A673 (cell line): ENCODE results near the gene GRAMD2B. TPM values are rescaled to one million over a fixed set of nuclear protein-coding genes. Genes with fewer than 3 reads are reported as not detected.

Experiments used
- BruUV-seq: library from RNA; stranded (reverse); fragments of 400-500 nt; replicated peaks from 2 replicates; lab custom pipeline; 2021; lab: Mats Ljungman, UMichigan
- CTCF ChIA-PET: fragments of 300-600 bp; sonication (Branson Sonifier 250); formaldehyde crosslinking; loops from one replicate; lab custom pipeline; 2022; ENCODE audit warnings: antibody characterized with exemption; lab: Charles Lee
- POLR2A ChIA-PET: fragments of 300-600 bp; sonication (Branson Sonifier 250); formaldehyde crosslinking; loops from one replicate; lab custom pipeline; 2022; ENCODE audit warnings: antibody characterized with exemption; ENCODE audit not compliant: low non-redundant PET; lab: Charles Lee
- DNase-seq: peaks from one replicate; pipeline ENCODE4 v3.0.0-alpha.2; 2015; ENCODE audit warnings: low spot score
- H3K27ac ChIP-seq: fragments of 200-600 bp; sonication (generic); 2 replicates; pipeline ENCODE4 v1.5.1; 2016; ENCODE audit warnings: mixed run types, low read depth, mild to moderate bottlenecking, mixed read lengths, antibody characterized with exemption, low read length; ENCODE audit not compliant: poor library complexity, severe bottlenecking
- H3K27me3 ChIP-seq: fragments of 200-600 bp; sonication (generic); replicated peaks from 2 replicates; pipeline ENCODE4 v1.6.1; 2017; ENCODE audit warnings: mixed run types, low read depth, mild to moderate bottlenecking, mixed read lengths, antibody characterized with exemption, low read length; ENCODE audit not compliant: insufficient read depth, poor library complexity
- H3K36me3 ChIP-seq: fragments of 200-600 bp; sonication (generic); 2 replicates; pipeline ENCODE4 v1.6.1; 2016; ENCODE audit warnings: mixed run types, mild to moderate bottlenecking, mixed read lengths, antibody characterized with exemption, low read length; ENCODE audit not compliant: insufficient read depth, poor library complexity, severe bottlenecking
- H3K4me1 ChIP-seq: fragments of 200-600 bp; sonication (generic); 2 replicates; pipeline ENCODE4 v1.6.1; 2017; ENCODE audit warnings: mixed run types, mild to moderate bottlenecking, mixed read lengths, antibody characterized with exemption, low read length; ENCODE audit not compliant: insufficient read depth, poor library complexity, severe bottlenecking
- H3K4me3 ChIP-seq: fragments of 200-600 bp; sonication (generic); 2 replicates; pipeline ENCODE4 v1.5.1; 2016; ENCODE audit warnings: low read depth, mixed run types, mild to moderate bottlenecking, mixed read lengths, low read length; ENCODE audit not compliant: poor library complexity, severe bottlenecking
- H3K9me3 ChIP-seq: fragments of 200-600 bp; sonication (generic); 2 replicates; pipeline ENCODE4 v1.6.1; 2016; ENCODE audit warnings: mixed run types, low read depth, mild to moderate bottlenecking, mixed read lengths, antibody characterized with exemption, low read length; ENCODE audit not compliant: poor library complexity, severe bottlenecking
- CTCF ChIP-seq: fragments of 300-800, 200-600 bp; sonication (generic); conservative IDR thresholded peaks from 2 replicates; pipeline ENCODE4 v1.5.1; 2017; ENCODE audit warnings: low read depth, mild to moderate bottlenecking, antibody characterized with exemption, low read length, moderate library complexity, mixed read lengths
- EZH2 ChIP-seq: fragments of 200-600 bp; sonication (generic); IDR thresholded peaks from 2 replicates; pipeline ENCODE4 v1.6.1; 2017; ENCODE audit warnings: borderline replicate concordance, low read depth, mild to moderate bottlenecking, mixed read lengths, antibody characterized with exemption, low read length; ENCODE audit not compliant: poor library complexity, severe bottlenecking
- intact Hi-C: fragments of 100-400 bp; cut with micrococcal nuclease; formaldehyde crosslinking; loops from one replicate; pipeline ENCODE4 v1.10.0; 2022; ENCODE audit not compliant: unreplicated experiment
- total RNA-seq: library from RNA; stranded (reverse); gene quantifications from 2 replicates; pipeline ENCODE4 v1.2.3, GENCODE V29; 2021

Gene GRAMD2B
- total RNA-seq, 1 experiment from 2014 or later: 2.6 TPM

GRCh38 chr5:126415789-126416188 is 7.4 kb upstream of the GRAMD2B start:
- Histone ChIP-seq H3K27me3 (no peaks in the 10 kb centered on the region), H3K9me3 (no peaks in the 10 kb centered on the region), H3K4me3 (no peak overlapping the region), H3K27ac (no peak overlapping the region), H3K4me1 (no peaks in the 10 kb centered on the region), H3K36me3 (no peaks in the 10 kb centered on the region)
- POLR2A ChIA-PET: no interaction called here
- intact Hi-C loops: no loop called here
- DNase-seq: no peak
- CTCF ChIA-PET: no interaction called here
- no TSS peak for BruUV-seq
- TF ChIP-seq EZH2 (no peak), CTCF (no peak)

- CTCF ChIA-PET: no interaction called here
- H3K27ac ChIP-seq: no peak overlapping the region
- no peaks in the 10 kb centered on the region for H3K36me3 ChIP-seq
- H3K27me3 ChIP-seq: no peaks in the 10 kb centered on the region
- TF ChIP-seq CTCF (no peak), EZH2 (no peak)
- no peak overlapping the region for H3K4me3 ChIP-seq
- DNase-seq: no peak
- intact Hi-C loops: no loop called here
- no TSS peak for BruUV-seq
- H3K9me3 ChIP-seq: no peaks in the 10 kb centered on the region
- H3K4me1 ChIP-seq: no peaks in the 10 kb centered on the region
- POLR2A ChIA-PET: no interaction called here
These were observed 6.8 kb upstream of the GRAMD2B start for GRCh38 chr5:126416266-126416925.

- intact Hi-C loops: no loop called here
- ChIA-PET POLR2A (no interaction called here), CTCF (no interaction called here)
- TF ChIP-seq CTCF (no peak), EZH2 (no peak)
- H3K27me3 ChIP-seq: no peaks in the 10 kb centered on the region
- no peak for DNase-seq
- BruUV-seq: no TSS peak
- H3K27ac ChIP-seq: no peak overlapping the region
- no peak overlapping the region for H3K4me3 ChIP-seq
- H3K36me3 ChIP-seq: no peaks in the 10 kb centered on the region
- H3K4me1 ChIP-seq: no peaks in the 10 kb centered on the region
- H3K9me3 ChIP-seq: no peaks in the 10 kb centered on the region
These were observed 6.0 kb upstream of the GRAMD2B start for GRCh38 chr5:126417178-126417577.
